ENCODE data around the gene EMCN.

Gene EMCN

GRCh38 chr4:100493756-100494155 lies 24.1 kb downstream of the EMCN start:
- DNase-seq (ENCODE audit: low read depth in 2 of 2): no peak

GRCh38 chr4:100492129-100492528 lies 25.7 kb downstream of the EMCN start:
- DNase-seq (ENCODE audit: low read depth in 2 of 2): no peak

DNA sequence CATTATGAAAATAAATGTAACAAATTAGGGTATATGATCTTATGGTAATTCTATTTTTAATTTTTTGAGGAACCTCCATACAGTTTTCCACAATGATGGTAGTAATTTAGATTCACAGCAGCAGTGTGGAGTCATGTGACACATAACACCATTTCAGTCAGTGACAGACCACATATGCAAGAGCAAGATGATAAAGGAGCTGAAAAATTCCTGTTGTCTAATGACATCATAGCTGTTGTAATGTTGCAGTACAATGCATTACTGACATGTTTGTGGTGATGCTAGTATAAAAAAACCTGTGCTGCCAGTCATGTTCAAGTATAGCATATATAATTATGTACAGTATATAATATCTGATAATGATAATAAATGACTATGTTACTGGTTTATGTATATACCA lies 28.5 kb downstream of the EMCN start:
- DNase-seq (ENCODE audit: low read depth in 2 of 2): no peak

DNA sequence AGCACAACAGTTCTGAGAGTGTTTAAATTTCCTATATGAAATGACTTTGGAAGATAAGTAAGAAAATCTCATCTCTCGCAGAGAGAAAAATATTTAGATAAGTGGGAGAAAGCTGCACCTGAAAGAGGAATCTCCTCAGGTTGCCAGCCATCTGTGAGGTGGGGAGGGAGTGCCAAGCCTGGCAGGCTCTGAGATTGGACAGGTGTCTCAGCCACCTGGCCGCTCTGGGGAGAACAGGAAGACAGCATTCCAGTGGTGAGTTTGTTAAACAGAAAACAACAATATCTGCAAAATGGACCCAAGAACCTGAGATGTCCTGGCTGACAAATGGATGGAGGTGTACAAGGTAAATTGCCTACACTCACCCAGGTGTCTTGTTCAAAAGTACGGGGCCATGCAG lies 31.3 kb downstream of the EMCN start:
- no peak for DNase-seq (ENCODE audit: low read depth in 2 of 2)

DNA sequence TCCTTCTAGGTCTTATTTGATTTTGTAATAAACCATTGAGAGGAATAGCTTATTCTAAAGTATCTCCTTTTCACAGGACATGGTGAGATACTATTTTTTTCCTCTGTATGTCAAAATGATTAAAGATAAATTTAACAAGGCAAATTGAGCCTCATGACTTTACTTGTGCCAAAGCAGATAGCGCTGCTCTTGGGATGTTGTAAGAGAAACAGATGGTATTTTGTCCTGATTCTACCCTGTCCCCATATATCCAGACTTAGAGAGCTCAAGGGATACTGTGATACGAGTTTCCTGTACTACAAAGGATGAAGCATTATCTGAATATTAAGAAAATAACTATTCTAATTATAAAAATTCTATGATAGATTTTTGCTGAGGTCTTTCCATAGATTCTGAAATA lies 34.0 kb downstream of the EMCN start:
- DNase-seq (ENCODE audit: low read depth in 2 of 2): no peak

GRCh38 chr4:100479971-100480370 lies 37.9 kb downstream of the EMCN start:
- no peak for DNase-seq (ENCODE audit: low read depth in 2 of 2)

DNA sequence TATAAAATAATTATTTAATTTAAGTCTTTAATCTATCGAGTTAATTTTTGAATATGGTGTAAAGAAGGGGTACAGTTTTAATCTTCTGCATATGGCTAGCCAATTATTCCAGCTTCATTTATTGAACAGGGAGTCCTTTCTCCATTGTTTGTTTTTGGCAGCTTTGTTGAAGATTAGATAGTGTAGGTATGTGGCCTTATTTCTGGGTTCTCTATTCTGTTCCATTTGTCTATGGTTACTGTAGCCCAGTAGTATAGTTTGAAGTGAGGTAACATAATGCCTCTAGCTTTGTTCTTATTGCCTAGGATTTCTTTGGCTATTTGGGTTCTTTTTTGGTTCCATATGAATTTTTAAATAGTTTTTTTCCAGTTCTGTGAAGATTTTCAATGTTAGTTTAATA lies 48.3 kb downstream of the EMCN start:
- no peak for DNase-seq (ENCODE audit: low read depth in 2 of 2)

DNA sequence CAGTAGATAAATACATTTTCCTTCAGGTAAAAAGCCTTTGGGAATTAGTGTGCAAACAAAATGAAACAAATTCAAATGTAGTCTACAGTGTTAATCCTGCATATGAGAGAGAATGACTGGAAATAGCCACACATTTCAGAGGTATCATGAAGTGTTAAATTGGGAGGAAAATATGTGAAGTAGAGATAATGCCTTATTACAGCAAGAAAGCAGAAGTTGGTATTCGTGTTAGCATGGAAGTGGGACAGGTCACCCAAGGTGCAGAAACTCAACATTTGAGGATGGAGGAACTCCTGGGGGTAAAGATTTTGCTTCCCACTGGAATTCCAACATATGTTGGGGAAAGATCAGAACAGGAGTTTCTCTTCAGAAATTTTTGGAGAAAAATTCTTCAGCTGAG lies 51.3 kb downstream of the EMCN start:
- DNase-seq (ENCODE audit: low read depth in 2 of 2): no peak

DNA sequence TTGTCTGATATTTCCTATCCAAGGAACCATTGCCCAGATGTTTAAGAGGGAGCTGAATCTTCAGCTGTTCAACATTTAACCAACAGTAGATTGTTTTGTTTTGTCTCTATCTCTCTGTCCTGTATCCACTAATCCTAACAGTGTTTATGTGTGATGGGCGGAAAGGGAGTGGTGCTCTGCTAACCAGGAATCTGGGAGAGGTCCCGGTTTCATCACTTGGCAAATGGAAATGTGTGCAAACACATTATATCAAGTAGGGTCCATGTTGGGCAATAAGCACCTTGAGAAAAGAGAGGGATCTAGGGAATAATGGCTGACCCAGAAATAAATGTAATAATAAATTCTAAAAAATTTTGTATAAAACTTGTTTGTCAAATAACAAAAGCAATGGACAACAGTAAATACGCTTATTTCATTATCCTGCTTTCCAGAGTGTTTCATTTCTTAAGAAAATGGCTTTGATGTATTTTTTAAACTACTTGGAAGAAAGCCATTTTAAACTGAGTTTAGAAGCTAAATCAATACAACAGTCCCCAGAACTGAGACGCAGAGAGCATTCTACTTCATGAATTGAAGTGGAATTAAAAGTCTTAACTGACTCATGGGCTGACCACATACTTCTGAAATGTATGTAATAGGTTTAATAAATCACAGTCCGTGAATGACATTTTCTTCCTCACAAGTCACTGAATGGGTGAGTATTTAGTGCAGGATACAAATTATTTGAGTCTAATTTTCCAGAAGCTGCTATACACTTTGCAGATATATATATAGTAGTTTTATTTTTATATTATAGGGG lies 55.8 kb downstream of the EMCN start:
- DNase-seq (ENCODE audit: low read depth in 2 of 2): no peak

GRCh38 chr4:100450449-100450848 lies 67.4 kb downstream of the EMCN start:
- DNase-seq (ENCODE audit: low read depth in 2 of 2): no peak

DNA sequence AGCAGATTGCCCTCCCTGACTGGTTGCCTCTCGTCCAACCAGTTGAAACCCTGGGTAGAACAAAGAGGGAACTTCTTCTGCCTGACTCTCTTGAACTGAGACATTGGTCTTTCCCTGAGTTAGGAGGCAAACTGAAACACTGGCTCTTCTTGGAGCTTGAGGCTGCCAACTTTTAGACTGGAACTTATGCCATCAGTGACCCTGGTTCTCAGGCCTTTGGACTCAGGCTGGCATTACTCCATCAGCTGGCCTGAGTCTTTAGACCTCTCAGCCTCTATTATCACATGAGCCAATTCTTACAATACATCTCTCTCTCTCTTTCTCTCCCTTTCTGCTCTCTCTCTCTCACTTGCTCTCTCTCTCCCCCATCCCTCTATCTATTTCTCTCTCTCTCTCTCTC lies 86.4 kb downstream of the EMCN start:
- no peak for DNase-seq (ENCODE audit: low read depth in 2 of 2)

- DNase-seq (ENCODE audit: low read depth in 2 of 2): no peak
Observed at GRCh38 chr4:100430451-100430850, 87.4 kb downstream of the EMCN start.

DNA sequence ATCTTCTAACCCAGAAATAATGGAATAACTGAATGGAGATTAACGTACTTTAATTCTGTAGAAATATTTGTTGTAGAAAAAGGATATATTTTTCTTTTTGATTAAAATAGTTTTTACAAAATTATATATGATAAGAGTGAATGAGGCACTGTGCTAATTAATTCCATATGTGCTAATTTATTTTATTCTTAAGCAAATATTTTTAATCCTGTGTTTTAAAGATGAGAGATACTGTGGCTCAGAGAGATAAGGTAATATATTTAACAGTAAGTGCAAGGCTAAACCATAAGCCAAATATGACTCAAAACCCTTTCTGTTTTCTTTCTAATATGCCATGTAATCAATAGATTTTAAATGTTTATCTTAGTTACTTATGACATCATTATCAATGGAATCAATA lies 88.2 kb downstream of the EMCN start:
- no peak for DNase-seq (ENCODE audit: low read depth in 2 of 2)

DNA sequence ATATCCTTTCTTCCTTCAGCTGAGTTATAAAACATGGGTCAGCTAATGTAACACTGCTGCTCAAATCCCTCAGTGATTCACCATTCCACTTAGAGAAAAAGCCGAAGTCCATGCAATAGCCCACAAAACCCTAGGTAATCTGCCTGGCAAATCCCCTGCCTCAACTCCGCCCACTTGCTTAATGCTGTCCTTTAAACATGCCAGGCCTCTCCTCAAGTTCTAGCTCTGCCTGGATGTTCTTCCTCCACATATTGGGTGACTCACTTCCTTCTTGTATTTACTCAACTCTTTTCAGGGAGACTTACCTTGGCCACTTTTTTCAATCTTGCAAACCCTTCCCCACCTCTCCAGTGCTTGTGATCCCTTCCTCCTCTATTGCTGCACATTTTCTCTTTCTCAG lies 89.8 kb downstream of the EMCN start:
- DNase-seq (ENCODE audit: low read depth in 2 of 2): no peak

DNA sequence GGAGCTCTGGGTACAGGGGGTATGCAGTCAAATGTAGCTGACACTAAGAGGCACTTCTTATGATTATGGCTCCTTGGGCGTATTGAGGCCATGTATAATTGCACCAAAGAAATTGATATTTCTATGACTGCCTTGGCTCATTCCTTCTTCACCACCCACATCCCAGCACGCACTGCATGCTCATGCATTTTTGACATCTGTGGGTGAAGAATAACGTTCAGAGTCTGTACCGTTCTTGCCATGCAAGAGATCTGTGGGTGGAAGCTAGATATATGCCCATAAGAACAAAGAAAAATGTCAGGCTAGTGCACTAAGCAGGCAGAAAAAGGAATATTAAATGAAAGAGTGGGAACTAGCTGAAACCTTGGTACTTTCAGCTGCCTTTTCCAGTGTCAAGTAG lies 93.4 kb downstream of the EMCN start:
- DNase-seq (ENCODE audit: low read depth in 2 of 2): no peak

GRCh38 chr4:100422894-100423293 lies 94.9 kb downstream of the EMCN start:
- DNase-seq (ENCODE audit: low read depth in 2 of 2): no peak

DNA sequence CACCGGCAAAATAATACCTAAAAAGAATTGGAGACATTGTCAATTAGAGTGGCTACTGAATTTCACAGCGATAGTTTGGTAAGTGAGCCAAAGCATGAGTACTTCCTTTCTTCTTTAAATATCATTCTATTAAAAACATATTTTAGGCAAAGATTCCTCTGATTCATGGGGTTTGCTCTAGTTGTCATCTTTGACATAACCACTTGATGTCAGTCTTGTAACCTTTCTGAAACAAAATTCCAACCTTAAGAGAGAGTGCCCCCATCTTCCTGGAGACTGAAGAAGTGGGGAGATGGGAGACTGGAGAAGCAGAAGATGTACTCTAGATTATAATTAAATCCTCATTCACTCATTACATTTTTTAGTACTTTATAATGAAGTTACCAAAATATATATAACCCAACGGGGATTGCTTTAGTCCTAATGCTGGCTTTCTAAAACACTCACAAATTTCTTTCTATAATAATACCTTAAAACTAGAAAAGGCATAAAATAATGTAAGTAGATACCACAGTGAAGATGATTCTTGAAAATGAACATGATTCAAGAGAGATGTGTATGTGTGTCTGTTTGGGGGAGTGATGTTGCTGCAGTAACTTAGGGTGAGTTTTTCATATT lies 96.4 kb downstream of the EMCN start:
- DNase-seq (ENCODE audit: low read depth in 2 of 2): no peak

GRCh38 chr4:100420571-100420970 lies 97.3 kb downstream of the EMCN start:
- DNase-seq (ENCODE audit: low read depth in 2 of 2): no peak

DNA sequence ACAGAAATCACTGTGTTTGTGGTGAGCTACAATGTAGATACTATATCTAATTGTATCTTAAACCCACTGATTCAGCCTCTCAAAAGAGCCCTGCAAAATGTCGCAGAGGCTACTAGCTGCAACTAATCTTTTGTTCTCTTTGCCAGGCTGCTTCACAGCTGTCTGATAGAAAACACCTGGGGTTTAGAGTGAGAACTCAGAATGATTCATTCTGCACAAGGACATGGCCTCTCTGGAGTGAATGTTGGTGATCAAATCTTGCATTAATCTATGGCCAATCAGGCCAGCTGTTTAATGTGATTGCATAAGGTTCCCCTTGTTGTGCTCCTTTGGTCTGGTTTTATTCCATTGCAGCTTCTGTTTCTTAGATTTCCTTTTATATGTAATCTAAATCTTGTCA lies 100.3 kb downstream of the EMCN start:
- DNase-seq (ENCODE audit: low read depth in 2 of 2): no peak

- no peak for DNase-seq (ENCODE audit: low read depth in 2 of 2)
Observed at GRCh38 chr4:100414016-100414790, 103.6 kb downstream of the EMCN start.

- DNase-seq (ENCODE audit: low read depth in 2 of 2): no peak
Observed at GRCh38 chr4:100391863-100392262, 126.0 kb downstream of the EMCN start.

DNA sequence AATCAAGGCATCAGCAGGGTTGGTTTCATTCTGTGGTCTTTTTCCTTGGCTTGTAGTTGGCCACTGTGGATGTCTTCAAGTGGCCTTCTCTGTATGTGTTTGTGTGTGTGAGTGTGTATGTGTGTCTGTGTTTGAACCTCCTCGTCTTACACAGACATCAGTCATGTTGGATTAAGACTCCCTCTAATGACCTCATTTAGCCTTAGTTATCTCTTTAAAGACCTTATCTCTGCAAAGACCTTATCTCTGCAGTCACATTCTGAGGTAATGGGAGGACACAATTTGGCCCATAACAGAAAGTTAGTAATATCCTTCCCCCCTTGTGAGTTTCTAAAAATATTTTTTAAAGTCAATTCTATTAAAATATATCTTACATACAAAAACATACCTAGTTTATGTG lies 126.7 kb downstream of the EMCN start:
- DNase-seq (ENCODE audit: low read depth in 2 of 2): no peak

GRCh38 chr4:100386270-100386669 lies 131.6 kb downstream of the EMCN start:
- no peak for DNase-seq (ENCODE audit: low read depth in 2 of 2)
